ENCODE data around the gene TUBGCP3.
"Not testable (repeated sequence)": the region's sequence is repeated elsewhere in the genome, so short reads cannot be mapped to it uniquely, and the experiment has no call there.

Gene TUBGCP3

GRCh38 chr13:112587764-112588489 is at the start of gene TUBGCP3:
TUBGCP3 (minus strand) TSS chr13:112588153; CDS start chr13:112587980, 173 bp downstream.
- peak; percentile 78 to 82 for DNase-seq
- H3K27ac Mint-ChIP-seq: peak within 1 kb of the TSS; percentile 98 to 100
- peaks cover 52% of the 10 kb centered on the region for H3K4me1 Mint-ChIP-seq
- no peaks in the 10 kb centered on the region for H3K9me3 Mint-ChIP-seq
- H3K27me3 Mint-ChIP-seq: no peaks in the 10 kb centered on the region
- ATAC-seq: peak; percentile 86
- peak within 1 kb of the TSS; percentile 90 to 94 for H3K4me3 Mint-ChIP-seq

GRCh38 chr13:112637017-112637801 is 49.3 kb upstream of the TUBGCP3 start:
- Mint-ChIP-seq H3K4me3 (no peak overlapping the region), H3K9me3 (no peaks in the 10 kb centered on the region)

GRCh38 chr13:112636401-112636975 is 48.5 kb upstream of the TUBGCP3 start:
- Mint-ChIP-seq H3K4me3 (no peak overlapping the region), H3K27ac (no peak overlapping the region), H3K27me3 (peaks cover 55% of the 10 kb centered on the region), H3K4me1 (peaks cover 11% of the 10 kb centered on the region), H3K9me3 (no peaks in the 10 kb centered on the region)
- ATAC-seq (no peak), DNase-seq (no peak)

More at GRCh38 chr13:112637017-112637801, 49.3 kb upstream of the TUBGCP3 start:
- Mint-ChIP-seq H3K4me1 (peaks cover 11% of the 10 kb centered on the region), H3K27me3 (peaks cover 55% of the 10 kb centered on the region), H3K27ac (no peak overlapping the region)
- DNase-seq (no peak), ATAC-seq (no peak)

- Mint-ChIP-seq H3K4me1 (peaks cover 6% of the 10 kb centered on the region), H3K27me3 (peaks cover 48% of the 10 kb centered on the region), H3K27ac (no peak overlapping the region), H3K9me3 (no peaks in the 10 kb centered on the region), H3K4me3 (no peak overlapping the region)
- no peak for DNase-seq
- no peak for ATAC-seq
Measured at GRCh38 chr13:112635323-112635722, 47.4 kb upstream of the TUBGCP3 start.

GRCh38 chr13:112634102-112634501 is 46.1 kb upstream of the TUBGCP3 start:
- DNase-seq (no peak), ATAC-seq (no peak)
- Mint-ChIP-seq H3K9me3 (no peaks in the 10 kb centered on the region), H3K27me3 (peaks cover 36% of the 10 kb centered on the region), H3K4me1 (no peaks in the 10 kb centered on the region), H3K27ac (no peak overlapping the region), H3K4me3 (no peak overlapping the region)

- H3K9me3 Mint-ChIP-seq, H3K27me3 Mint-ChIP-seq, DNase-seq, H3K4me3 Mint-ChIP-seq, H3K4me1 Mint-ChIP-seq, ATAC-seq, H3K27ac Mint-ChIP-seq: not testable (repeated sequence)
Measured at GRCh38 chr13:112630226-112630625, 42.3 kb upstream of the TUBGCP3 start.

DNA sequence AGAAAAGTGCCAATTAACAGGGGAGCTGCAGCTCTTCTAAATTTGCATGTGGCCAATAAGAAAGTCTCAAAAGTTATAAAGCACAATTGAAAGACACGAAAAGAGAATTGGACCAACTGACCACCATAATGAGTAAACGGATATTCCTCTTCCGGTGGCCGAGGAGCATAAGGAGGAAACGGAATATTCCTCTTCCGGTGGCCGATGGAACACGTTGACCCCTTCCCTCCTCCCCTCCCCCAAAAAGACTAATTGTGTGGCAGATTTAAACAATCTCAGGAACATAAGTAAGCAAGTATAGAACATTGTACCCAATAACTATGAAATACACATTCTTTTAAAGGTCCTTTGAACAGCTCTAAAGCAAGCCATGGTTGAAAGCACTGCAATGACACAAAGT is 41.2 kb upstream of the TUBGCP3 start:
- peaks cover 9% of the 10 kb centered on the region for H3K27me3 Mint-ChIP-seq
- no peak for DNase-seq
- ATAC-seq: no peak
- H3K9me3 Mint-ChIP-seq: no peaks in the 10 kb centered on the region
- H3K27ac Mint-ChIP-seq: no peak overlapping the region
- H3K4me3 Mint-ChIP-seq: no peak overlapping the region
- no peaks in the 10 kb centered on the region for H3K4me1 Mint-ChIP-seq

- not testable (repeated sequence) for H3K4me3 Mint-ChIP-seq, H3K4me1 Mint-ChIP-seq, H3K9me3 Mint-ChIP-seq, DNase-seq, H3K27ac Mint-ChIP-seq, ATAC-seq
- H3K27me3 Mint-ChIP-seq: peaks cover 18% of the 10 kb centered on the region
Measured at GRCh38 chr13:112627613-112628012, 39.7 kb upstream of the TUBGCP3 start.

DNA sequence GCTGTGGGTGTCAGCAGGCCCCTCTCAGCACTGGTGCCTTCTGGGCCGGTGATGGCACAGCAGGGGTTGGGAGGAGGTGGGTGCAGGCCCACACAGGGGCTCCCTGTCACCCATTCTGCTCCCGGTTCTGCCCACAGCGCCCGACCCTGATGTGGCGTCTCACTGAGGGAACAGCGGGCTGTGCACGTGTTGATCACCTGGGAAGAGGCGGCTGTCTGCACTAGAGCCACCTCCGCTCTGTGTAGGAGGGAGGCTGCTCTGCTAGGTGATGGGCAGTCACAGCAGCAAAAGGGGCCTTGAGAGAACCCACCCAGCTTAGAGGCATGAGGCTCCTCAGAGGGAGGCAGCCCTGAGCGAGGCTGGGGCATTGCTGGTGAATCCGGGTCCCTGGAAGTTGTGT is 39.2 kb upstream of the TUBGCP3 start:
- Mint-ChIP-seq H3K4me1 (no peaks in the 10 kb centered on the region), H3K9me3 (no peaks in the 10 kb centered on the region), H3K27me3 (peaks cover 22% of the 10 kb centered on the region), H3K4me3 (no peak overlapping the region), H3K27ac (no peak overlapping the region)
- DNase-seq: no peak
- no peak for ATAC-seq

GRCh38 chr13:112626761-112627160 is 38.8 kb upstream of the TUBGCP3 start:
- Mint-ChIP-seq H3K4me3 (no peak overlapping the region), H3K9me3 (no peaks in the 10 kb centered on the region), H3K27ac (no peak overlapping the region), H3K4me1 (no peaks in the 10 kb centered on the region), H3K27me3 (peaks cover 25% of the 10 kb centered on the region)
- no peak for DNase-seq
- no peak for ATAC-seq

DNA sequence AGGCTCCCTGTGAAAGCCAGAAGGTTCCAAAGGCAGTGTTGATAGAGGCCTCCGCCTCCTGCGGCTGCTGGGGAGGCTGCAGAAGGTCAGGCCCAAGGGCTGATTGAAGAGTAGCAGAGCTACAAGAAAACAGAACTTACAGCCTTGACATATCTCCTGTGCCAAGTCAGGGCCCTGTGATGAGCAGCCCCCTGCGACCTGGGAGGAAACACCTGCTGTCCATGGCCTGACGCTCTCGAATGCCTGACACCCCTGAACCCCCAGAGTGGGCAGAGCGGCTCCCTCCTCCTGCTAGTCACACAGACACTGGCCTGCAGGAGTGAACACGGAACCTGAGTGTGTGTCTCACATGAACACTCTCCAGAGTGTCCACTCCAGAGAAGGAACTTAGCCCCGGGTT is 38.2 kb upstream of the TUBGCP3 start:
- no peaks in the 10 kb centered on the region for H3K4me1 Mint-ChIP-seq
- no peak overlapping the region for H3K4me3 Mint-ChIP-seq
- peaks cover 25% of the 10 kb centered on the region for H3K27me3 Mint-ChIP-seq
- H3K27ac Mint-ChIP-seq: no peak overlapping the region
- ATAC-seq: no peak
- H3K9me3 Mint-ChIP-seq: no peaks in the 10 kb centered on the region
- DNase-seq: no peak

- no peaks in the 10 kb centered on the region for H3K9me3 Mint-ChIP-seq
- no peak overlapping the region for H3K27ac Mint-ChIP-seq
- no peak for ATAC-seq
Measured at GRCh38 chr13:112625698-112626097, 37.7 kb upstream of the TUBGCP3 start.

GRCh38 chr13:112624602-112625430 is 36.9 kb upstream of the TUBGCP3 start:
- no peak overlapping the region for H3K4me3 Mint-ChIP-seq
- ATAC-seq: no peak
- H3K9me3 Mint-ChIP-seq: no peaks in the 10 kb centered on the region
- no peak for DNase-seq
- H3K27me3 Mint-ChIP-seq: peaks cover 25% of the 10 kb centered on the region
- H3K4me1 Mint-ChIP-seq: no peaks in the 10 kb centered on the region
- peak overlapping the region in 1 of 2 donors; percentile 49 for H3K27ac Mint-ChIP-seq

More at GRCh38 chr13:112625698-112626097, 37.7 kb upstream of the TUBGCP3 start:
- no peak for DNase-seq
- Mint-ChIP-seq H3K27me3 (peaks cover 25% of the 10 kb centered on the region), H3K4me3 (no peak overlapping the region), H3K4me1 (no peaks in the 10 kb centered on the region)

GRCh38 chr13:112624040-112624439 is 36.1 kb upstream of the TUBGCP3 start:
- peak overlapping the region in 1 of 2 donors; percentile 49 for H3K27ac Mint-ChIP-seq
- DNase-seq (no peak), ATAC-seq (no peak)
- H3K4me3 Mint-ChIP-seq: no peak overlapping the region
- no peaks in the 10 kb centered on the region for H3K4me1 Mint-ChIP-seq
- H3K27me3 Mint-ChIP-seq: peaks cover 25% of the 10 kb centered on the region
- no peaks in the 10 kb centered on the region for H3K9me3 Mint-ChIP-seq

GRCh38 chr13:112623051-112623711 is 35.2 kb upstream of the TUBGCP3 start:
- no peak for ATAC-seq
- no peak overlapping the region for H3K27ac Mint-ChIP-seq
- no peaks in the 10 kb centered on the region for H3K9me3 Mint-ChIP-seq
- H3K4me3 Mint-ChIP-seq: no peak overlapping the region
- H3K27me3 Mint-ChIP-seq: peaks cover 25% of the 10 kb centered on the region
- no peaks in the 10 kb centered on the region for H3K4me1 Mint-ChIP-seq
- no peak for DNase-seq

Measured in stimulated activated naive CD8-positive, alpha-beta T cell treated with anti-CD3 and anti-CD28 coated beads, Interleukin-15, amount 100 ng/mL, for 72 hours (primary cell).